Hepatocyte (in vitro differentiated cells): Measurements from ENCODE around the gene NDFIP2. TPM values are rescaled to one million over a fixed set of nuclear protein-coding genes. Genes with fewer than 3 reads are reported as not detected.

Experiments used
- DNase-seq: peaks from one replicate; pipeline ENCODE4 v3.0.0-alpha.2; 2016; ENCODE audit warnings: low spot score
- H2AFZ ChIP-seq: fragments of 200-600 bp; sonication (generic); 2 replicates; pipeline ENCODE4 v1.6.0; 2016; ENCODE audit warnings: antibody characterized with exemption, mild to moderate bottlenecking
- H3K27ac ChIP-seq: fragments of 200-600 bp; sonication (generic); 2 replicates; pipeline ENCODE4 v1.5.1; 2016; ENCODE audit warnings: mild to moderate bottlenecking
- H3K27me3 ChIP-seq: fragments of 200-600 bp; sonication (generic); 2 replicates; pipeline ENCODE4 v1.6.1; 2016
- H3K36me3 ChIP-seq: fragments of 200-600 bp; sonication (generic); replicated peaks from 2 replicates; pipeline ENCODE4 v1.5.1; 2016; ENCODE audit warnings: low read depth; ENCODE audit not compliant: insufficient read depth
- H3K4me1 ChIP-seq: fragments of 200-600 bp; sonication (generic); 2 replicates; pipeline ENCODE4 v1.5.1; 2016; ENCODE audit warnings: mild to moderate bottlenecking, moderate library complexity; ENCODE audit not compliant: insufficient read depth
- H3K4me2 ChIP-seq: fragments of 200-600 bp; sonication (generic); 2 replicates; pipeline ENCODE4 v1.6.0; 2016
- H3K4me3 ChIP-seq: fragments of 200-600 bp; sonication (generic); 2 replicates; pipeline ENCODE4 v1.5.1; 2016; ENCODE audit warnings: mild to moderate bottlenecking
- H3K79me2 ChIP-seq: fragments of 200-600 bp; sonication (generic); 2 replicates; pipeline ENCODE4 v1.6.0; 2017; ENCODE audit warnings: mild to moderate bottlenecking
- H3K9me2 ChIP-seq: fragments of 200-600 bp; sonication (generic); replicated peaks from 2 replicates; pipeline ENCODE4 v1.6.0; 2017; ENCODE audit warnings: mild to moderate bottlenecking; ENCODE audit not compliant: insufficient read depth
- H3K9me3 ChIP-seq: fragments of 200-600 bp; sonication (generic); 2 replicates; pipeline ENCODE4 v1.5.1; 2016; ENCODE audit warnings: low read depth, mild to moderate bottlenecking
- H4K20me1 ChIP-seq: fragments of 200-600 bp; sonication (generic); 2 replicates; pipeline ENCODE4 v1.6.0; 2016; ENCODE audit warnings: mild to moderate bottlenecking; ENCODE audit not compliant: insufficient read depth, poor library complexity, severe bottlenecking
- CTCF ChIP-seq: fragments of 200-600 bp; sonication (generic); IDR thresholded peaks from 2 replicates; pipeline ENCODE4 v1.5.1; 2016; ENCODE audit warnings: antibody characterized with exemption, mild to moderate bottlenecking; ENCODE audit not compliant: poor library complexity
- EZH2 ChIP-seq: fragments of 200-600 bp; sonication (generic); IDR thresholded peaks from 2 replicates; pipeline ENCODE4 v1.6.1; 2016; ENCODE audit warnings: antibody characterized with exemption, mild to moderate bottlenecking, borderline replicate concordance
- EZH2phosphoT487 ChIP-seq: fragments of 200-600 bp; sonication (generic); IDR thresholded peaks from one replicate; pipeline ENCODE4 v1.6.1; 2018; ENCODE audit warnings: antibody characterized with exemption, mild to moderate bottlenecking, low read depth, moderate library complexity; ENCODE audit not compliant: unreplicated experiment, severe bottlenecking
- WGBS: methylation state at CpG from one replicate; pipeline ENCODE4 v1.1.6; 2016; ENCODE audit warnings: low lambda C conversion rate; ENCODE audit errors: missing lambda C conversion rate; 5-methylcytosine and 5-hydroxymethylcytosine counted together
- polyA plus RNA-seq: library from polyadenylated mRNA; unstranded; fragments of >200 nt; fragmentation: Nextera tagmentation; extraction: Ambion mirVana; gene quantifications from 2 replicates; pipeline ENCODE4 v1.2.1, GENCODE V29; 2016
- total RNA-seq: library from RNA; depleted of rRNA; stranded (reverse); fragments of >200 nt; gene quantifications from 2 replicates; pipeline ENCODE4 v1.2.3, GENCODE V29; 2014

NDFIP2 gene
- total and polyA plus RNA-seq, 2 experiments from 2014 or later, result 54.4 to 80.2 TPM

- H3K4me2 ChIP-seq, result no peak overlapping the region
- H3K27me3 ChIP-seq, result no peaks in the 10 kb centered on the region
- 92% methylated on average over 1 of the region's 1 CpG for WGBS
- no peaks in the 10 kb centered on the region for H3K4me1 ChIP-seq
- H3K9me2 ChIP-seq, result no peaks in the 10 kb centered on the region
- H3K36me3 ChIP-seq, result no peaks in the 10 kb centered on the region
- H4K20me1 ChIP-seq, result no peaks in the 10 kb centered on the region
- H3K9me3 ChIP-seq, result no peaks in the 10 kb centered on the region
- TF ChIP-seq EZH2phosphoT487 (no peak), CTCF (no peak), EZH2 (no peak)
- no peaks in the 10 kb centered on the region for H3K79me2 ChIP-seq
- no peak for DNase-seq
- H2AFZ ChIP-seq, result no peak overlapping the region
- no peak overlapping the region for H3K4me3 ChIP-seq
- H3K27ac ChIP-seq, result peak overlapping the region; percentile 55
Measured at GRCh38 chr13:79434556-79434955, 46.4 kb upstream of the NDFIP2 start.

GRCh38 chr13:79435561-79435990 lies 45.4 kb upstream of the NDFIP2 start:
- TF ChIP-seq EZH2phosphoT487 (no peak), CTCF (no peak), EZH2 (no peak)
- Histone ChIP-seq H3K4me3 (no peak overlapping the region), H3K4me2 (peak overlapping the region; percentile 22), H4K20me1 (no peaks in the 10 kb centered on the region), H3K9me3 (no peaks in the 10 kb centered on the region), H3K79me2 (no peaks in the 10 kb centered on the region), H3K4me1 (peaks cover 4% of the 10 kb centered on the region), H2AFZ (no peak overlapping the region), H3K36me3 (no peaks in the 10 kb centered on the region), H3K9me2 (no peaks in the 10 kb centered on the region), H3K27me3 (no peaks in the 10 kb centered on the region), H3K27ac (peak overlapping the region; percentile 55)
- DNase-seq, result no peak
- 23% methylated on average over 1 of the region's 1 CpG for WGBS

DNA sequence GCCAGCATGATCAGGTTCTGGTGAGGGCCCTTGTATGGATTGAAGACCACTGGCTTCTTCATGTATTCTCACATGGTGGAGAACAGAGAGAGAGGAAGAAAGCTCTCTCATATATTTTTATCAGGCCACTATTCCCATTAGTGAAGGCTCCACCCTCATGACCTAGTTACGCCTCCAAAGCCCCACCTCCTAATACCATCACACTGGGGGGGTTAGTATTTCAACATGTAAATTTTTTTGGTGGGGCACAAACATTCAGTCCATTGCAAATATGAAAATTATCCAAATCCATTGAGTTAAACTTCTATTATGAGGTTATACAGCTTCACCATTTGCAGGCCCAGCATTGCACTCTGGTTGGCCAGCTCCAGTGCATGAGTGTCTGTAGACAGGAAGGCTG lies 41.7 kb upstream of the NDFIP2 start:
- 100% methylated on average over 1 of the region's 1 CpG for WGBS
- Histone ChIP-seq H3K9me3 (no peaks in the 10 kb centered on the region), H3K4me1 (peaks cover 20% of the 10 kb centered on the region), H3K4me3 (no peak overlapping the region), H3K79me2 (no peaks in the 10 kb centered on the region), H3K27me3 (no peaks in the 10 kb centered on the region), H2AFZ (no peak overlapping the region), H3K4me2 (no peak overlapping the region), H3K27ac (no peak overlapping the region), H3K9me2 (no peaks in the 10 kb centered on the region), H3K36me3 (no peaks in the 10 kb centered on the region), H4K20me1 (no peaks in the 10 kb centered on the region)
- TF ChIP-seq EZH2phosphoT487 (no peak), CTCF (no peak), EZH2 (no peak)
- no peak for DNase-seq
